Adrenal gland (tissue), 5 donors: Measurements from ENCODE around the gene SMARCAD1.

Source experiments
- CTCF ChIP-seq, 6 experiments: fragments of 450-650 bp in 4 of 6; fragments of 200-600 bp in 2 of 6; sonication (generic) in 1 of 6; IDR thresholded peaks; 1 replicate in 5 of 6; 2 replicates in 1 of 6; pipeline versions ENCODE4 v1.5.1 to v1.8.0; 2016 to 2021; ENCODE audit warnings: antibody characterized with exemption in 6 of 6, mild to moderate bottlenecking in 2 of 6, moderate library complexity in 1 of 6
- POLR2A ChIP-seq, 2 donors: fragments of 450-650 bp; IDR thresholded peaks; one replicate each; pipeline ENCODE4 v1.6.1; 2017; ENCODE audit warnings: antibody characterized with exemption in 2 of 2, mild to moderate bottlenecking in 2 of 2, moderate library complexity in 1 of 2
- donor health status: DM: no; HTN: no; CAD: no.

GRCh38 chr4:94334962-94335361 is 127.3 kb downstream of the SMARCAD1 start:
- TF ChIP-seq CTCF (IDR thresholded peaks at IDR 0.05), result no peak
- no peak for TF ChIP-seq POLR2A (IDR thresholded peaks at IDR 0.05)
